WERI-Rb-1 (cell line): ENCODE measurements around the gene EIF4E.

Source experiments
- DNase-seq: peaks from one replicate; pipeline ENCODE4 v3.0.0-alpha.2; 2020
- H3K27ac ChIP-seq: fragments of 250-450 bp; sonication (Bioruptor Pico); 2 replicates; pipeline ENCODE4 v1.5.1; 2020; ENCODE audit warnings: mild to moderate bottlenecking, moderate library complexity
- H3K27me3 ChIP-seq: fragments of 250-450 bp; sonication (Bioruptor Pico); 2 replicates; pipeline ENCODE4 v1.5.1; 2021; ENCODE audit warnings: mild to moderate bottlenecking, low read depth, moderate library complexity; ENCODE audit not compliant: insufficient read depth, severe bottlenecking
- H3K36me3 ChIP-seq: fragments of 250-450 bp; sonication (Bioruptor Pico); 2 replicates; pipeline ENCODE4 v1.5.1; 2020; ENCODE audit warnings: mild to moderate bottlenecking, moderate library complexity
- H3K4me3 ChIP-seq: 2 replicates; pipeline ENCODE4 v1.5.1; 2011; ENCODE audit warnings: low read depth, mild to moderate bottlenecking, control low read depth, low read length
- H3K9me3 ChIP-seq: fragments of 250-450 bp; sonication (Bioruptor Pico); 2 replicates; pipeline ENCODE4 v1.5.1; 2021; ENCODE audit warnings: mild to moderate bottlenecking, moderate library complexity; ENCODE audit not compliant: severe bottlenecking
- CTCF ChIP-seq: IDR thresholded peaks from 2 replicates; pipeline ENCODE4 v1.5.1; 2011; ENCODE audit warnings: low read depth, mild to moderate bottlenecking, control low read depth, inconsistent platforms, low read length

The EIF4E gene

GRCh38 chr4:98909646-98910401 is 19.1 kb downstream of the EIF4E start:
- no peak overlapping the region for H3K27ac ChIP-seq
- DNase-seq, result no peak
- H3K4me3 ChIP-seq, result no peak overlapping the region
- no peak for TF ChIP-seq CTCF
- H3K9me3 ChIP-seq, result no peaks in the 10 kb centered on the region
- peaks cover 45% of the 10 kb centered on the region for H3K36me3 ChIP-seq
- H3K27me3 ChIP-seq, result no peaks in the 10 kb centered on the region

- Histone ChIP-seq H3K36me3 (peaks cover 40% of the 10 kb centered on the region), H3K27ac (no peak overlapping the region), H3K27me3 (no peaks in the 10 kb centered on the region), H3K4me3 (no peak overlapping the region), H3K9me3 (no peaks in the 10 kb centered on the region)
- TF ChIP-seq CTCF, result no peak
- no peak for DNase-seq
Measured at GRCh38 chr4:98908703-98909262, 20.1 kb downstream of the EIF4E start.

- no peaks in the 10 kb centered on the region for H3K9me3 ChIP-seq
- no peak for TF ChIP-seq CTCF
- H3K4me3 ChIP-seq, result no peak overlapping the region
- no peak overlapping the region for H3K27ac ChIP-seq
- no peak for DNase-seq
- peaks cover 37% of the 10 kb centered on the region for H3K36me3 ChIP-seq
- no peaks in the 10 kb centered on the region for H3K27me3 ChIP-seq
Measured at GRCh38 chr4:98908182-98908581, 20.8 kb downstream of the EIF4E start.

- no peak for TF ChIP-seq CTCF
- Histone ChIP-seq H3K36me3 (peaks cover 50% of the 10 kb centered on the region), H3K27ac (no peak overlapping the region), H3K4me3 (no peak overlapping the region), H3K27me3 (no peaks in the 10 kb centered on the region), H3K9me3 (no peaks in the 10 kb centered on the region)
- no peak for DNase-seq
Measured at GRCh38 chr4:98905839-98906238, 23.1 kb downstream of the EIF4E start.

GRCh38 chr4:98905297-98905696 is 23.6 kb downstream of the EIF4E start:
- Histone ChIP-seq H3K27ac (no peak overlapping the region), H3K27me3 (no peaks in the 10 kb centered on the region), H3K9me3 (no peaks in the 10 kb centered on the region), H3K36me3 (peaks cover 54% of the 10 kb centered on the region), H3K4me3 (no peak overlapping the region)
- DNase-seq, result no peak
- TF ChIP-seq CTCF, result no peak
